ENCODE data around the gene NSD1.
A peak's percentile ranks its signal among the peaks of the same experiment; 100 is the strongest.
"Not testable (repeated sequence)": the region's sequence is repeated elsewhere in the genome, so short reads cannot be mapped to it uniquely, and the experiment has no call there.

Gene NSD1

DNA sequence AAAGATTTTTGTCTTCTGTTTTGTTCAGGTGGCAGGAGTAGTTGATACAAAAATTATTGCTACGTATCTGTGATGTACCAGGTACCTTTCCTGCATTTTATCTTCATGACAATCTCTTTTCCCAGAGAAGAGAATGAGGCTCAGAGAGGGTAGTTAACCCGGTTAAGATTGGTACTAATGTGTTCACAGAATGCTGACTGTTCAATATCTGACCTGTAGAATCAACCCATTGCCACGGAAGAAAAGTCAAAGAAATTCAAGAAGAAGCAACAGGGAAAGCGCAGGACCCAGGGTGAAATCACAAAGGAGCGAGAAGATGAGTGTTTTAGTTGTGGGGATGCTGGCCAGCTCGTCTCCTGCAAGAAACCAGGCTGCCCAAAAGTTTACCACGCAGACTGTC lies 158.2 kb downstream of the NSD1 start:
- no peak for DNase-seq (ENCODE audit: low read depth)

DNA sequence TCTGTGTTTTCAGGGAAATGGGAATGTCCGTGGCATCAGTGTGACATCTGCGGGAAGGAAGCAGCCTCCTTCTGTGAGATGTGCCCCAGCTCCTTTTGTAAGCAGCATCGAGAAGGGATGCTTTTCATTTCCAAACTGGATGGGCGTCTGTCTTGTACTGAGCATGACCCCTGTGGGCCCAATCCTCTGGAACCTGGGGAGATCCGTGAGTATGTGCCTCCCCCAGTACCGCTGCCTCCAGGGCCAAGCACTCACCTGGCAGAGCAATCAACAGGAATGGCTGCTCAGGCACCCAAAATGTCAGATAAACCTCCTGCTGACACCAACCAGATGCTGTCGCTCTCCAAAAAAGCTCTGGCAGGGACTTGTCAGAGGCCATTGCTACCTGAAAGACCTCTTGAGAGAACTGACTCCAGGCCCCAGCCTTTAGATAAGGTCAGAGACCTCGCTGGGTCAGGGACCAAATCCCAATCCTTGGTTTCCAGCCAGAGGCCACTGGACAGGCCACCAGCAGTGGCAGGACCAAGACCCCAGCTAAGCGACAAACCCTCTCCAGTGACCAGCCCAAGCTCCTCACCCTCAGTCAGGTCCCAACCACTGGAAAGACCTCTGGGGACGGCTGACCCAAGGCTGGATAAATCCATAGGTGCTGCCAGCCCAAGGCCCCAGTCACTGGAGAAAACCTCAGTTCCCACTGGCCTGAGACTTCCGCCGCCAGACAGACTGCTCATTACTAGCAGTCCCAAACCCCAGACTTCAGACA lies 160.4 kb downstream of the NSD1 start:
- no peak for DNase-seq (ENCODE audit: low read depth)

DNA sequence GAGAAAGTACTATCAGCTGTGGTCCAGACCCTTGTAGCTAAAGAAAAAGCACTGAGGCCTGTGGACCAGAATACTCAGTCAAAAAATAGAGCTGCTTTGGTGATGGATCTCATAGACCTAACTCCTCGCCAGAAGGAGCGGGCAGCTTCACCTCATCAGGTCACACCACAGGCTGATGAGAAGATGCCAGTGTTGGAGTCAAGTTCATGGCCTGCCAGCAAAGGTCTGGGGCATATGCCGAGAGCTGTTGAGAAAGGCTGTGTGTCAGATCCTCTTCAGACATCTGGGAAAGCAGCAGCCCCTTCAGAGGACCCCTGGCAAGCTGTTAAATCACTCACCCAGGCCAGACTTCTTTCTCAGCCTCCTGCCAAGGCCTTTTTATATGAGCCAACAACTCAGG lies 161.1 kb downstream of the NSD1 start:
- DNase-seq (ENCODE audit: low read depth) = no peak

DNA sequence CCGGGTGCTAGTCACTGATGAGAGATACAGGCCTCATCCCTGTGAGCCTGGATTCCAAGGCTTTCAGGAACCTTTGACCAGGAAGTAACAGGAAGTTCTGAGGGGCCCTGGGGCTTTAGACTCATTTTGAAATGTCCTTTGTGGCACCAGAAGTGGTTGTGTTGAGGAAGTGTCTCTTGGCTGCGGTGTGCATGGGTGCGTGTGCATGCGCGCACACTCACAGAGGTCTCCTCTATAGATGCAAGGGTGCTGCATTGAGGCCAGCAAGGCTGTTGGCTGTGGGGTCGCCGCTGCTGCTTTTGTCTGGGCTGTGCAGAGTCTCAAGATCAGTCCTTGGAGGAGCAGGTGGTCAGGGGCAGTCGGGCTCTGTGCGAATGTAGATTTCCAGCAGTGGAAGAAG lies 162.4 kb downstream of the NSD1 start:
- DNase-seq (ENCODE audit: low read depth) = no peak

DNA sequence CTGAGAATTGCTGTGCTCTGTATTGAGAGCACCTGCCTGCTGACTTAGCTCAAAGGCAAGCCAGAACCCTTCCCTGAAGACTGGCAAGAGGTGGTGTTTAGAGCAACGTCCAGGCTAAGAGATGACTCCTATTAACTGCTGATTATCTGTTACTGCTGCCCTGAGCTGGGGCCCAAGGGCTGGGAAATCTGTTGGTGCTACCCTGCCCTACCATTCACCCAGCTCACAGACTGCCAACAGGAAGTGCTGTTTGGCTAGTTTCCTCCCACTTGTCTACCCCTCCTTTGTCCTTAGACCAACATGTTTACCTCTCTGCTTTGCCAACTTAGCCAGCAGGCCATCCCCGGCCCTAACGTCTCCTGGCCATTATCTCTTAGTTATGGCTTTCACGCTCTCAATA lies 163.0 kb downstream of the NSD1 start:
- no peak for DNase-seq (ENCODE audit: low read depth)

DNA sequence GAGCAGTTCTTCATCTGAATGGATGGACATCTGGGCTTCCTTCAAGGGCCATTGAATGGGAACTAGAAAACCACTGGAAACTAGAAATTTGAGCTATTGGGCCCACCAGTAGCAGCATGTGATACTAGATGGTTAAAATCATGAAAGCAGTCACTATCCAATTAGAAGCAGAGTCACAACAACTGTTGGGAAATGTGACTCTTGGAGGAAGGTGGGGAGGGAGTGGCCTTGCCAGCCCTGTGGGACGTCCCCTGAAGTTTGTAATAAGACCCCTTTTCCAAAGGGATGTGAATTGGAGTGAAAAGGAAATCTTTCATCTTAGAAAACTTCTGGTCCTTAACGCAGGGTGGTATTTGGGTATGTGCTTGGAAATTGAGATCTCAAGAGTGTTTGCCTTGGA lies 164.3 kb downstream of the NSD1 start:
- DNase-seq (ENCODE audit: low read depth) = no peak

DNA sequence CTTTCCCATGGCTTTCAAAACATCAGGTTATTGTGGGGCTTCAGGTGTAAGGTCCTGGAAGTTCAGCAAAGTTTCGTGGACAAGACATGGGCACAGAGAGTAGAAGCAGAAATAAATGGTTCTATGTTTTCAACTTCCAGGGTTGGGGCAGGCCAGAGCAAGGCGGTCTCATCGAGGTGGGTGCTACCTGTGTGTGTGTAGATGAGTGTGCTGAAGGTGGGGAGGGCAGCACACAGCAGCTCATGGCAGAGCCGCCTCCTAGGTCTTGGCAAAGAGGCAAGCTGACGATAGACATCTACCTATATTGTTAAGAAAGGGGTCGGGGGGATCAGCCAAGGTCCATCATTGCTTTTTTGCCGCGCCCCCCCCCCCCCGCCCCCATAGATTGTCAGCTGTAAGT lies 166.1 kb downstream of the NSD1 start:
- DNase-seq (ENCODE audit: low read depth) = no peak

DNA sequence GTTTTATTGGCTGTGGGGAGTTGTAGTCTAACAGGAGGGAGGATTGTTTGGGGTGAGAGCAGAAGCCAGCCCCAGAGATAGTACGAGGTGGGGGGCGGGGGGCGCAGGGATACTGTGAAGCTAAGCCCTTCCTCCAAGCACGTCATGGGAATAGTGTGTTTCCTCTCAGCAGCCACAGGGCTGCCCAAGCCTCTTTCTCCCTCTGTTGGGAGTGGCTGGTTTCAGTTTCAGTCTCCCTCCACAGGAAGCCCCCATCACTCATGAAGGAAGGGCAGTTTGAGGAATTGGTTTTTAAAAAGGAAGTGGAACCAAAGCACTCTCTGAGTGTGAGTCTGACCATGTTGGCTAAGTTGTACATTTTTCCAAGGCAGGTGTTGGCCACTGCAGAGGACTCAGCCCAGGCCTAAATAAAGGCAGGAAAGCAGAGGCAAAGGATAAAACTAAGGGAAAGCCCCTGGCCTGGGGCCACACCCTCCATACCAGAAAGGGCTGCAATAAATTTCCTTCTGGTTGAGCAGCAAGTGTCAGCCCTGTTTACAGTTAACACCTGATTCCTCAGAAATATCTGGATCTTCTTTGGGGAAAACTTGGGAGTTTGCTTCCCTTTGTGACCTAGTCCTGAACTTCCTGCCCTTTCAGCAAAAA lies 166.8 kb downstream of the NSD1 start:
- peak; percentile 27 for DNase-seq (ENCODE audit: low read depth)

DNA sequence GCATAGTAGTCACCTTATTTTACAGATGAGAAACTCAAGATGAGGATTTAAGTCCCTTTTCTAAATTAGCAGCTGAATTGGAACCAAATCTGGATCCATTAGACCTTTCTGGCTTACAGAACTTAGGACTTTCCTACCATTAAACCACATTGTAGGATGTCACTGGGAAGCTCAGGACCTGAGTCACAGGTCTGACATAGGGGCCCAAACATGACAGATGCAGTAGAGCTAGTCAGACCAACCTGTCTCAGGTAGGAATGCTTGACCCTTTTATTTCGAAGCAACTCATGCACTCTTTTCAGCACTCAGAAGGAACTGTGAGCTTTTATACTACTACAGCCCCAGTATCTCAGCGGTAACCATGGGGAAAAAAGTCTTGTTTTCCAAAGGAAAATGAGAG lies 167.4 kb downstream of the NSD1 start:
- DNase-seq (ENCODE audit: low read depth) = no peak

DNA sequence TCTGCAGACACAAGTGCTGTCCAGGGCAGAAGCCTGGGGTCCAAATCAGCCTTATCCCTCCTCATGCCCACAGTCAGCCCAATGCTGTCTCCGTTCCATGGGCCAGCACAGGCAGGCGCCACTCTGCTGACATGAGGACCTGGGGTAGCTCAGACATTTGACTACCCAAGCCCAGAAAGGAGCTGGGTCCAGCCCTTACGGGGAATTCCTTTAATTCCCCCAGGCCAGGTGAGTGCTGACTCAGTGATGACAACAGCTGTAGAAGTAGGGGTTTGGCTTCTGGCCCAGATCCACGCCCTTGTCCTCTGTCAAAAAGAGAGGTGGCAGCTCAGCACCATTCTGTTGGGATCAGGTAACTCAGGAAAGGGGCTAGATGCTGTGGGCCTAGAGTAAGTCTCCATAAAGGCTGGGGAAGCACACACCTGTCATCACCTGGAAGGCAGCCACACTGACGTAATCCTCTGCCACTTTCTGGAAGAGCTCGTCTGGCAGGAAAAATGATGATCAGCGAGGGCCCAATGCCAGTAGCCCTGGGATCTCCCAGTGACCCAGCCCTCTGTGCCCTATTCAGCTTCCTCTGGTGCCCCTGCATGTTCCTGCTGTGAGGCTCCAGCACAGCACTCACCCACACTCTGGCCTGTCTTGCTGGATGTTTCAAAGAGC lies 168.1 kb downstream of the NSD1 start:
- DNase-seq (ENCODE audit: low read depth) = no peak

DNA sequence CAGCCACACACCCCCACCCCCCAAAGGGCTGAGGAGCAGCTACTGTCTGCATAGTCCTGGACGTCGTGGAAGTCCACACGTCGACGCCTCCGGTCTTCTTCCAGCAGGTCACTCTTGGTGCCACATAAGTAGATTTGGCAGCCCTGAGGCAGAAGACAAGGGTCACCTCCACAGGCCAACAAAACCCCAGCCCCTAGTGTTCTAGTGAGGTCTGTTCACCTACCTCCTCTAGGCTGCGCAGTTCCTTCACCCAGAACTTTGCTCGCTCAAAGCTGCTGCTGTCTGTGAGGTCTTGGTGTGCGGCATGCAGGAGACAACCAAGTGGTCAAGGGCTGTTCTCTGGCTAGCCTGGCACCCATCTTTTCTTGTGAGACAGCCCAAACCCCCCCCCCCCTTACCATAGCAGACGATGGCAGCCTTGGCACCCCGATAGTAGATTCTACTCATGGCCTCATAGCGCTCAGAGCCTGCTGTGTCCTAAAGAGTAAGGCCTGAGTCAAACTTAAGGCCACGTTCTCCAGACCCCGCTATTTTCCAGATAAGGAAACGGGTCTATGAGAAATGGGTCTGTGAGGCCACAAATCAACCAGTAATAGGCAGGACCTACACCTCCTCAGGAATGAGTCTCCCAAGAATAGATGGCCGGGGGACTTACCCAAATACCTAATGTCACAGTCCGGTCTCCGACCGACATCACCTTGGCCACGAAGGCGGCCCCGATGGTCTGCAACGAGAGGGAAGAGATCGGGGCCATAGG lies 169.0 kb downstream of the NSD1 start:
- no peak for DNase-seq (ENCODE audit: low read depth)

DNA sequence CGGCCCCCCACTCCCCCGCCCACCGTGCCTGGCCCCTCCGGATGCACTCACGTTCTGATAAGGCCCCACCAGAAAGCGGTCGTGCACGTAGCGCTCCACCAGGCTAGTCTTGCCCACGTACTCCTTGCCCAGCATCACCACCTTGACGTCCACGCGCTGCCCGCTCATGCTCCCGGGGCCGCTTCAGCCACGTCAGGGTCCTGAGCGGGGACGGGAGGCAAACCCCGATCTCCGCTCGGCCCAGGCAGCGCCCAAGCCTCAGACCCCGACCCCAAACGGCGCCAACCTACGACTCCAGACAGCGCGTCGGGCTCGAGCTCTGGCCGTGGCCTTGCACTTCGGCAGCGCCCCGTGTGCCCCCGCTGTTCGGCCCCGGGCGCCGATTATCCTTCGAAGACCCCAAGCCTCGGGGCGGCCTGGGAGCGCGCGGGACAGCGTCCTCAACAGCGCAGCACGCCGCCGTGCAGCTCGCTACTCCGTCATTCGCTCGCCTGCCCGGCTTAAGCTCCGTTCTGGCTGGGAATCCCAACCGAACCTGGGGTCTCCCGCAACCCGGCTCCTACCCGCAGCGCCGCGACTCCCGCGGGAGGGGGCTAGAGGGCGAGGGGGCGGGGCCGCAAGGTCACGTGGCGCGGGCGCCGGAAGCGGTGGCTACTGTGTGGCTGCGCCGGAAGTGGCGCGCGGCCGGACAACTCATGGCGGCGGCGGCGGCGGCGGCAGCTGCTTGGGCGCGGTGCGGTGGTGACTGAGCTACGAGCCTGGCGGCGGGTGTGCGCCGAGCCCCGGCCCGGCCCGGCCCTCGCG lies 169.8 kb downstream of the NSD1 start, which contains the start of the genes PRELID1 and RAB24:
Gene PRELID1 (plus strand): TSS at position 679 of the 804 bp plus-strand sequence. CDS start 187 bp downstream, outside the sequence.
Gene RAB24 (minus strand): TSS at position 599 of the 804 bp plus-strand sequence. CDS start 431 bp downstream, at position 168.
- DNase-seq (ENCODE audit: low read depth) = no peak

DNA sequence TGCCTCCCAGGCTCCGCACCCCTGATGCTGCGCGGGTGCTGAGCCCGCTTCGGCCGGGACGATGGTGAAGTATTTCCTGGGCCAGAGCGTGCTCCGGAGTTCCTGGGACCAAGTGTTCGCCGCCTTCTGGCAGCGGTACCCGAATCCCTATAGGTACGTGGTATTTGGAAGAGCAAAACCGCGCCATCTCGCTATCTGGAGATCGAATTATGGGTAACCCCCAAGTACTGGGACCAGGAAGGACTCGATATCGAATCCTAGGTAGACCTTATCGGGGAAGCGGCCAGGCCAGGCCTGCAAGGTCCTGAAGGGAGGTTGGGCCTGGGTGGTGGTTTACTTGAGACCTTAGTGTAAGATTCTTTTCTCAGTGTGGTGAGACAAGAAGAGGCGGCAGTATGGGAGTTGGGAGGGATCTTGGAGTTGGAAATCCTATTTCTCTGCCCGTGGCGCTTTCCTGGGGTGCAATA lies 170.4 kb downstream of the NSD1 start:
- DNase-seq (ENCODE audit: low read depth) = no peak

DNA sequence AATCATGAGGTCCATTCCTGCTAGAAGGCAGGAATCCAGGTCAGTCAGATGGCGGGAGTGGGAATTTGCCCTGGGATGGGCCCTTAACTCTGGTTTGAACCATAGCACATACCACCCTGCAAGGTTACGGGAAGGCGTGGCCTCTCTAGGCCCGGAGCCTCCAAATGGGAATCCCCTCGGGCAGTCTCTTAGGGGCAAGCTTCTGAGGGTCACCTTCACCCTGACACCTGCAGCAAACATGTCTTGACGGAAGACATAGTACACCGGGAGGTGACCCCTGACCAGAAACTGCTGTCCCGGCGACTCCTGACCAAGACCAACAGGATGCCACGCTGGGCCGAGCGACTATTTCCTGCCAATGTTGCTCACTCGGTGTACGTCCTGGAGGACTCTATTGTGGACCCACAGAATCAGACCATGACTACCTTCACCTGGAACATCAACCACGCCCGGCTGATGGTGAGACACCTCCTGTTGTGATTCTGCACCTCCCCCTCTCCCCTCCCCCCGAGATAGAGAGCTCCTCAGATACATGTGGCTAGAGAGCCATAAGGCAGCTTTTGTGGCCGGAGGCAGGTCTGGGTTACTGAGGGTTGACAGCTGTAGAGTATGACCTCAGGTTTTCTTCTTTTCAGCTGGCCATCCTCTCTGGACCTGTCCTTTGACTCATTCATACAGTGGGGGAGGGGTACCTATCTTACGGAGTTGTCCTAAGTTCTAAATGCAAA lies 171.0 kb downstream of the NSD1 start:
- DNase-seq (ENCODE audit: low read depth) = no peak

DNA sequence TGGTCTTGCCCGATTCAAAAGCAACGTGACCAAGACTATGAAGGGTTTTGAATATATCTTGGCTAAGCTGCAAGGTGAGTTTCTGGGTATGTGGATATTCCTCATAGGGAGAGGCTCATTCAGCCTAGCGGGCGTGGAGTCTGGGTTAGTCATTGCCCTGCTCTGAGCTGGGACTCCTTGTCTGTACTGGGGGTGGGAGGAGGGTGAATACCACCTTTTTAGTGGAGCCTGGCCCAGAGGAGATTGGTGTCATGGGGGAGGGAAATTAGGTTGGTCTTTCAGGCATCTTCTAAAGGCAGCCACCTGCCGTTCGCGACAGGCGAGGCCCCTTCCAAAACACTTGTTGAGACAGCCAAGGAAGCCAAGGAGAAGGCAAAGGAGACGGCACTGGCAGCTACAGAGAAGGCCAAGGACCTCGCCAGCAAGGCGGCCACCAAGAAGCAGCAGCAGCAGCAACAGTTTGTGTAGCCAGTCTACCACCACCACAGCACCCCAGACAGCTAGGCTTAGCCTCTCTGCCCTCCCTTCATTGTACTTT lies 172.6 kb downstream of the NSD1 start:
- not testable (repeated sequence) for DNase-seq (ENCODE audit: low read depth)

DNA sequence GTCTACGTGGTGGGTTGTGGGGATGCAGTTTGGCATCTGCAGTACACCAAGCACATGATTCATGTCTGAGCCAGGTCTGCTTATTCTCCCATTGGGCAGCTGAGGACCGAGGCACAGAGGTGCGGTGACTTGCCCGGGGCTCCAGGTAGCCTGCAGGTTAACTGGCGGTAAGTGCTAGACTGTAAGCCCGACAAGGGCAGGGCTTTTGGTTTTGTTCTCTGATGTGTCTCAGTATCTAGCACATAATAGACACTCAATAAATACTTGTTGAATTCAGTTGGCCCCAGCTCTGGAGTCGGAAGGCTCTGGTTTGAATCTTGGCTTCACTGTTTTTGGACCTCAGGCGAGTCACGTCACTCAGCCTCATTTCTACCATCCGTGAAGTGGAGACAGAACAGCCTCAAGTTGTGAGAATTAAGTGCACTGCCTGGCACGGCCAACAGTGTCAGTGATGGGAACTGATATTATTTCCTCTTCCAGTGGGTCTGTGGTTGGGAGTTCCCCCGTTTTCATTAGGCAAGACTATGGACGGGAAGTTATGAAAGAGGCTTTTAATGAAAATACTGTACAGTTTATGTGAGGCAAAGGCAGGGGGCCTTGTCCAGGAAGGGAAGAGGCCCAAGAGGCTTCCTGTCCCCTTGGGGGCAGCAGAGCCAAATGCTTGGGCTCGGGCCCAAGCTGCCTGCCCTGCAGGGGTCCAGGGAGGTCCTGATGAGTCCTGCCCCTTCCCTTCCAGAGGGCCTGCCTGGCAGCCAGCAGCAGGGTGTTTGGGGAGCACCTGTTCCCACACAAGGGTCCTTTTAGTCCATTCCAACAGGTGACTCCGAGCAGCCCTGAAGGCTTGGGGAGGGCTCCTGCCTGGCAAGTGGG lies 173.3 kb downstream of the NSD1 start:
- no peak for DNase-seq (ENCODE audit: low read depth)

DNA sequence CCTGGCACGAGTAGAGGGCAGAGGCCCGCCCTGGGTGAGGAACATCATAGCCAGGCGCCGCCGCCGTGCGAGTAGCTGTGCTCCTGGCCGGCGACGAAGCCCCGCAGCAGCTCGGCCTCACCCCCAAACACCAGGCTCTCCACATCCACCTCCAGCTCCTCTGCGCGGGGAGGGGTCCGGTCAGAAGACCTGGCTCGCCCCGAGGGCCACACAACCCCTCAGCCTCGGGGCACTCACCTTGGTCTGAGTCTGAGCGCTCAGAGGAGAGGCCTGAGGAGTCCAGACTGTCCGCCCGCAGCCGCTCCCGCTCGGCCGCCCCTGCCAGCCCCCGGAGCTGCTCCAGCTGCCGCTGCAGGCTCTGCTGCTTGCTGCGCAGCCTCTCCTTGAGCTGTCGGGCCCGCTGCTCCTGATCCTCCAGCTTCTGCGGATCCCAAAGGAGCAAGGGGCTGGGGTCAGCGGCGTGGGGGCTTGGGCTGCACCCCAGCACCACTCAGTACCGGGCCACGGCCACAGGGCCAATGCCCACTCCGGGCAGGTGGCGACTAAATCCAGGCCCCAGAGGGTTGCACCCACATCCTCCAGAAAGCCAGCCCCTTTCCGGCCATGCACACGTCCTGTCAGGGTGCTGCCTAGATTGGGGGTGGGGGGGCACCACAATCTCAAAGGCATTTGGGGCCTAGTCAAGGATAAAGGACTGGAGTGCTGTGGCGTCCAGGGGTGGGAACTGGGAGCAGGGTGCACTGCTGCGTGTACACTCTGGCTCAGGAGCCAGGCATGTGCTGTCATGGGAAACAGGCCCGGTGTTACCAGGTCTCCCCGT lies 174.2 kb downstream of the NSD1 start:
- no peak for DNase-seq (ENCODE audit: low read depth)

DNA sequence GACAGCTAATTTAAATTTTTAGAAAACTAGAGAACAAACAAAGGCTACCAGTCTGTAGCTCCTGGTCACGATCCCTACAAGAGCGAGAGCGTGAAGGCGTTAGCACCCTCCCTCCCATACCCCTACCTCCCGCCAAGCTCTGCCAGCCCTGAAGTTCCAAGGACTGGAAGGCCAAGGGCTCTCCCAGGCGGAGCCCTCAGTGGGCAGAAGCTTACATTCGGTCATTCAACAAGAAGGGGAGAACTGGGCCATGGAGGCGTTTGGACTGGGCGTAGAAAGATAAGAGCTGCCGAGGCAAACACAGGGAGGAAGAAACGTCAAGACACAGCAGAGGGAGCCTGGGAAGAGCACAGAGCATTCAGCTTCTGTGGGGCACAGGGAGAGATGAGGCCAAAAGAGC lies 175.2 kb downstream of the NSD1 start:
- DNase-seq (ENCODE audit: low read depth) = no peak

Measured in non-pigmented ciliary epithelial cell (primary cell).